Skin epidermis (tissue), 12 donors: ENCODE data around the gene YARS1.
"Not testable (repeated sequence)": the region's sequence is repeated elsewhere in the genome, so short reads cannot be mapped to it uniquely, and the experiment has no call there.

Source experiments
- H3K27ac ChIP-seq, 21 experiments: fragments of 200-600 bp; sonication (generic) in 11 of 21; one replicate each; pipeline ENCODE4 v1.5.0; 2020; ENCODE audit warnings: mild to moderate bottlenecking in 3 of 21, inconsistent platforms in 2 of 21, moderate library complexity in 2 of 21
- H3K4me3 ChIP-seq, 7 experiments: fragments of 200-600 bp; sonication (generic) in 2 of 7; one replicate each; pipeline ENCODE4 v1.5.0; 2020; ENCODE audit warnings: inconsistent platforms in 2 of 7, mild to moderate bottlenecking in 2 of 7, moderate library complexity in 1 of 7

Gene YARS1

DNA sequence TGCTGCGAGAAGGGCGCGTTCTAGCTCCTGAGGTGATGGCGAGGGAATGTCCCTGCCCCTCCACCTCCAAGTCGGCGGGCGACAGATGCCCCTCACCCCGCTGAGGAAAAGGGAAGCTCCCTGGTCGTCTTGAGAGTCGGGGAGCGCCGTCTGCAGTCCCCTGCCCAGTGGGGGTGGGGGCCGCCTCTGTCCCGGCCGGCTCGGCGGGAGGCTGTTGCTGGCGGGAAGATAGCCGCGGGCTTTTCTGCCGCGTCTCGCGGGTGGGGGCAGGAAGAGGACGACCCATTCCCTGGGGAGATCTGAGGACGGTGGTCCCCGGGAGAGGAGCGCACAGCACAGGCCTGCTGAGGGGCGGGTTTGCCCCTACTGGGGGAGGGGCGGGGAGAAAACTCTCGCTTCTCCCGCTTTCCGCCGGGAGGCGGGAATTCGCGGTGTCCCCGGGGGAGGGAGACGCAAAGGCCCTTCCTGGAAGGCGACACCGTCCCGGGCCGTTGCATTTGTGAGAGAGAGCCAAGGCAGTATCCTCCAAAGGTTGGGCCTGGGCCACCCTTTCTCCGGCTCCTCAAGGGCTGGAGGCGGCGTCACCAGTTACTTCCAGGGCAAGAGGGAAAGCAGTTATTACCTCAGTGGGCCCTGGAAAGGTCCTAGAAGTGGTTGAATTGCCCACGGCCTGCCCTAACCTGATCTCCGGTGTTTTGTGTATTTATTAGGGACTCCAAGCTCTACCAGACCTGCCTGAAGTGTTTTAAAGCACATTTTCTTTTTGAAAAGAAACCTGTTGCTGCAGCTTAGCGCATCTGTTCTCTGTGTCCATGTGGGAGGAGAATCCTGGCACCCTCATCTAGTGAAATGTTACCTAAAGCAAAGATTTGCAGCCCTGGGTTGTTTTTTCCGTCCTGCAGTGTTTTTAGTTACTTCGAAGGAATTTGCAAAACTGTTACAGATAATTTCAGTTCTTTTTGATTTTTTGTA, 943 bp upstream of the YARS1 start:
- peak overlapping the region; percentile 83 to 99 (median 88) for H3K4me3 ChIP-seq
- peak overlapping the region; percentile 85 to 99 (median 95) for H3K27ac ChIP-seq

DNA sequence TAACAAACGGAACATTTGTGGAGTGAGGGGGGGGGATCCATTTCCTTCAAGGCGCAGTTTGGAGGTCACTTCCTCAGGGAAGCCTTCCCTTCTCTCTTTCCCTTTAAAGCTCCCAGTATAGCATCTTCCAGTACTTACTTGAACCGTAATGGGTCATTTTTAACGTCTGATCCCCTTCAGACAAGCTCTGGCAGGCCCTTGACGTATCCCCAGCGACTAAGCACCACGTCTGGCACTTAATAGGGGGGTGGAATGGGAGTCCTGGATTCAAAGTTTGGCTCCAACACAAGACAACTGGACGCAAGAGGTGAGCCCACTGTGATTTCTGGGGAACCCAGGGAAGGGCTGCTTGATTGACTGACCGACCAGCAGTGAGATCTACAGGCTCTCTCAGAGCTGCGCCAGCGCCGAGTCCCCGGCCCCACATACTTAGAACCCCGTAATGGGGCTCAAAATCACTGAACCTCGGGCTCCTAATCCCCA, 441 bp downstream of the YARS1 start:
- H3K4me3 ChIP-seq, result peak overlapping the region; percentile 83 to 99 (median 88)
- peak overlapping the region; percentile 85 to 99 (median 95) for H3K27ac ChIP-seq

DNA sequence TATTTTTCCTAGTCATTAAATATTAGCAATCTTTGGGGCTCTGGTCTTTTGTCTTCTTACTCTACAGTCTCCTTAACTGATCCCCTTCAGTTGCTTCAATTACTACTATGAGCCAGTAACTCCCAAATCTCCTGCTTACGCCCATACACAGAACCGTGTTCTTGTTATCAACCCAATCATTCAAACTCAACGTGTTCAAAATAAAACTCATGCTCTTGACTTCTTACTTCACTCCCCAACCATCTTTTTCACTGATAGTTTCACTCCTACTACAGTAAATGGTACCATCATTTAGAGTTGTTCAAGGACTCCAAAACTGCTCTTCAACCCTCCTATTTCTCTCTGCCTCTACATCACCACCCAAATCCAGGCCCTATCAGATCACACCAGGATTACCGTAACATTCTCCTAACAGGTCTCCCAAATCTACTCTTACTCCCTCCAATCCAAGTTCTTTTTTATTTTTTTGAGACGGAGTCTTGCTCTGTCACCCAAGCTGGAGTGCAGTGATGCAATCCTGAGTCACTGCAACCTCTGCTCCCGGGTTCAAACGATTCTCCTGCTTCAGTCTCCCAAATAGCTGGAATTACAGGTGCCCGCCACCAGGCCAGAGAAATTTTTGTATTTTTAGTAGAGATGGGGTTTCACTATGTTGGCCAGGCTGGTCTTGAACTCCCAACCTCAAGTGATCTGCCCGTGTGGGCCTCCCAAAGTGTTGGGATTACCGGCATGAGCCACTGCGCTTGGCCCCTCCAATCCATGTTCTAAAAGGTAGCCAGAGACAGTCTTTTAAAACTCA, 3.0 kb downstream of the YARS1 start:
- no peak overlapping the region for H3K27ac ChIP-seq
- H3K4me3 ChIP-seq, result no peak overlapping the region

DNA sequence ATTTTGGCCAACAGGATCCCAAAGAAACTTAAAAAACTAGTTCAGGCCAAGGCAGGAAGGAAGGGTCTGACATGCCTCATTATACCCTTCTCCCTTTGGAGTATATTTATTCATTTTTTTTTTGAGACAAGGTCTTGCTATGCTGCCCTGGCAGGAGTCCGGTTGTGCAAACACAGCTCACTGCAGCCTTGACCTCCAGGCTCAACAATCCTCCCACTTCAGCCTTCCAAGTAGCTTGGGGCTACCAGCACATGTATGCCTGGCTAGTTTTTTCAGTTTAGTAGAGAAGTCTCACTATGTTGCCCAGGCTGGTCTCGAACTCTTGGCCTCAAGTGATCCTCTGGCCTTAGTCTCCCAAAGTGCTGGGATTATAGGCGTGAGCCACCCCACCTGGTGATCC, 5.2 kb downstream of the YARS1 start:
- Histone ChIP-seq H3K4me3 (no peak overlapping the region), H3K27ac (no peak overlapping the region)

DNA sequence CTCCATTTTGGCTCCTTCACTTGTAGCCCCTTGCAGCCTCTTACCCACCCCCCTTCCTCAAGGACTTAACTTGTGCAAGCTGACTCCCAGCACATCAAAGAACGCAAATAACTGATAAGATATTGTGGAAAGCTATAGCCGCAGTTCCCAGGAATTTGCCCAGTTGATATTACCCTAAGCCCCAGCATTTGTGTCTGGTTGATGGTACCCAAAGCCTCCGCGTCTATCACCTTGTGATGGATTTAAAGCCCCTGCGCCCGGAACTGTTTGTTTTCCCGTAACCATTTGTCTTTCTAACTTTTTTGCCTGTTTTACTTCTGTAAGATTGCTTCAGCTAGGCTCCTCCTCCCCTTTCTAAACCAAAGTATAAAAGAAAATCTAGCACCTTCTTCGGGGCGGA, 5.9 kb downstream of the YARS1 start:
- Histone ChIP-seq H3K4me3 (no peak overlapping the region), H3K27ac (no peak overlapping the region)

DNA sequence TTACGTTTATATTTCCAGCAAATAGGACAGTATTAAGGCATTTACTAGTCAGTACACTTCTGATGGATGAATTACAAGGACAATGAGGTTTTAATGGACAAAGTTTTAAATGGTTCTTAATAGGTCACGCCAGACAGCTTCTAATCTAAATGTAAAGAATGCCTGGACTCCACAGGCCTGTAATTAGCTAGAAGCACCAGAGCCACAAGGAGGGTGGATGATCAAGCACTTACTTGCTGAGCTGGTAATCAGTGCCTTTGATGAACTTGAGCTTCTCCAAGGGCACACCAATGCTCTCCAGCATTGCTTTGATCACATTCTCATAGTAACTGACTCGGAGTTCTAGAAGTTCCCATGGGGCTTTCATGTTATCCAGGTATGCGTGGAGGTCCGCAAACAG, 6.8 kb downstream of the YARS1 start:
- Histone ChIP-seq H3K27ac (no peak overlapping the region), H3K4me3 (no peak overlapping the region)

DNA sequence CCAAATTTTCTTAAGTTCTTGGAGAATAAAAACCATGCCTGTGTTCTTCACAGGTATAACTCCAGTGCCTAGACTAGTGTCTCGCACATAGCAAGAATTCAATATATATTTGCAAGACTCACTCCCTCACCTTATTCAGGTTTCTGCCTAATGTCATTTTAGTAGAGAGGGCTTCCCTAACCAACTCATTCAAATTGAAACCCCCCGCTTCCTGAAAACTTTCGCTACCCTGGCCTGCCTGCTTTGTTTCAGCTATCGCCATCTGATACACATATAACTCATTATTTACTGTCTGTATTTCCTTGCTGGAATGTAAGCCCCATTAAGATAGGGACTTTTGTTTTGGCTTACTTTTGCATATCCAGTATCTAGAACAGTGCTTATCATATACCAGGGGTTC, 8.6 kb downstream of the YARS1 start:
- Histone ChIP-seq H3K27ac (no peak overlapping the region), H3K4me3 (no peak overlapping the region)

DNA sequence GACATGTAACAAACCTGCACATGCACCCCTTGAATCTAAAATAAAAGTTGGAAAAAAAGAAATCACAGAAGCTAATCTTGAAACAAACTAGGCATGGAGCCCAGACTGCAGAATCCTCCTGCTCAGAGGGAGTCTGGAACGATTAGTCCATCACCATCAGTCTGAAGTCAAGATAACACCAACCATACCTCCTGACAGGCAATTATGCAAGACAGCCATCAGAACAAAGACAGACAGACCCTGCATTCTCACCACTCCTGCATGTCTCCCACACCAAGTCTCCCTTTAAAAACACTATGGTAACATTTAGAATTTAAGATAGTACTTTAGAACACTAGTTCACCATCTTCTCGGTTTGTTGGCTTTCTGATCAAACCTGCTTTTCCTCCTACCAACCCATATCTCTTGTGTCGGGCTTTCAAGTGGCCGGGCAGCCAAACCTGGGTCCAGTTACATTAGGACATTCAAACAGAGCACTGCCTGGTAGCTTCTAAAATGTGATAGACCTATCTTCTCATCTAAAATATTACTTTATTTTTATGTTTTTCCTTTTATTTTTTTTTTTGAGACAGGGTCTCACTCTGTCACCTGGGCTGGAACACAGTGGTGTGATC, 10.1 kb downstream of the YARS1 start:
- no peak overlapping the region for H3K27ac ChIP-seq
- no peak overlapping the region for H3K4me3 ChIP-seq

DNA sequence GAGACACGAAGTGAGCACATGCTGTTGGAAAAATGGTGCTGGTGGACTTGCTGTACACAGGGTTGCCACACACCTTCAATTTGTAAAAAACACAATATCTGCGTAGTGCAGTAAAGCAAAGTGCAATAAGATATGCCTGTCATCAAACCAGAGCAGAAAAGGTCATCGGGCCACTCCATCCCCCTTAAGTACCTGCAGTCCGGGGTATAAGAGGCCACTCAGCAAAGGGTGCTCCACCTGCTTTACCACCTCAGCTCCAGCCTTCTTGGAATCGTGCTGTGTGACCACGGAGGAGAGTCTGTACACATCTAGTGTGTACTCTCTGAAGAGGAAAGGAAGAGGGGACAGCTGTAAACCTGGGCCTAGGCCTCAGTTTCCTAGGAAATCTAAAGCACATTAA, 10.9 kb downstream of the YARS1 start:
- Histone ChIP-seq H3K4me3 (no peak overlapping the region), H3K27ac (no peak overlapping the region)

DNA sequence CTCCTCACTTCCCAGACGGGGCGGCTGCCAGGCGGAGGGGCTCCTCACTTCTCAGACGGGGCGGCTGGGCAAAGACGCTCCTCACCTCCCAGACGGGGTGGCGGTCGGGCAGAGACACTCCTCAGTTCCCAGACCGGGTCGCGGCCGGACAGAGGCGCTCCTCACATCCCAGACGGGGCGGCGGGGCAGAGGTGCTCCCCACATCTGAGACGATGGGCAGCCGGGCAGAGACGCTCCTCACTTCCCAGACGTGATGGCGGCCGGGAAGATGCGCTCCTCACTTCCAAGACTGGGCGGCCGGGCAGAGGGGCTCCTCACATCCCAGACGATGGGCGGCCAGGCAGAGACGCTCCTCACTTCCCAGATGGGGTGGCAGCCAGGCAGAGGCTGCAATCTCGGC, 12.7 kb downstream of the YARS1 start:
- H3K4me3 ChIP-seq, H3K27ac ChIP-seq: not testable (repeated sequence)

DNA sequence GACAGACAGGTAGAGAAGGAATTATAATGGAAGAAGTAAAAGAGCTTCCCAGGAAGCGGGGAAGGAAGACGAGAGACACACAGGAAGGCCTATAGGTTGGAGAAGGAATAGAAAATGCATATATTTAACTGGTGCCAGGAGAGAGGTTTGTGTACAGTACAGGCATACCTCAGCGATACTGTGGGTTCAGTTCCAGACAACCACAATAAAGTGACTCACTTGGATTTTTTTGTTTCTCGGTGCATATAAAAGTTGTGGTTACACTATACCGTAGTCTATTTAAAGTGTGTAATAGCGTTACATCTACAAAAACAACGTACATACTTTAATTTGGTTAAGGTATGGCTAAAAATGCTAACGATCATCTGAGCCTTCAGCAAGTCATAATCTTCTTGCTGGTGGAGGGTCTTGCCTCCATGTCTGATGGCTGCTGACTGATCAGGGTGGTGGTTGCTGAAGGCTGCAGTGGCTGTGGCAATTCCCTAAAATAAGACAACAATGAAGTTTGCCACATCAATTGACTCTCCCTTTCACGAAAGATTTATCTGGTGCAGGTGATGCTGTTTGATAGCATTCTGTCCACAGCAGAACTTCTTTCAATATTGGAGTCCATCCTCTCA, 16.0 kb downstream of the YARS1 start:
- H3K4me3 ChIP-seq, result no peak overlapping the region
- H3K27ac ChIP-seq, result peak overlapping the region in 4 of 21 experiments; percentile 11 to 70 (median 53)

DNA sequence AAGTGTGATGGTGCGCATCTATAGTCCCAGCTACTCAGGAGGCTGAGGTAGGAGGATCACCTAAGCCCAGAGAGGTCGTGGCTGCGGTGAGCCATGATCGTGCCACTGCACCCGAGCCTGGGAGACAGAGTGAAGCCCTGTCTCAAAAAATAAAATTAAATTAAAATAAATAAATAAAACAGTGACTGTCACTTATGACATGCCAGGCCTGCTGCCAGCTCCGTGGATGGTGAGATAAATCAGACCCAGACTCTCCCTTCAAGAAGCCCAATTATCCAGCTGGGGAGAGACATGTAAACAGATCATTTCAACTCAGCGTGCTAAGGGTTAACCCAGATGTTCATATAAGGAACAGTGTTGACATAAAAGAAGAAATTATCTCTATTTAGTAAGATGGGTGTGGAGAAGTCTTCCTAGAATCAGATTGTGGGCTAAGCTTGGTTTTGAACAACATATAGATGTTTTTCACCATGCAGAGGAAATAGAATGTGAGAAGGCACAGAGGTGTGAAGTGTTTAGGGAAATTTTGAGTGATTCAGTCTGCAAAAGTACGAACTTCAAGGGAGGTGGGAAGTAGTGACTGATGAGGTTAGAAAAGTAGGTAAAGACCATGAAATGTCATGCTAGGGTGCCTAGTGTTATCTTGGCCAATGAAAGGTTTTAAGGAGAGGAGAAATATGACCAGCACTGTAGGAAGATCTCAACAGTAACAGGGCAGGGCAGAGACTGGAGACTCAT, 18.3 kb downstream of the YARS1 start:
- H3K27ac ChIP-seq, result peak overlapping the region in 8 of 21 experiments; percentile 12 to 70 (median 39)

DNA sequence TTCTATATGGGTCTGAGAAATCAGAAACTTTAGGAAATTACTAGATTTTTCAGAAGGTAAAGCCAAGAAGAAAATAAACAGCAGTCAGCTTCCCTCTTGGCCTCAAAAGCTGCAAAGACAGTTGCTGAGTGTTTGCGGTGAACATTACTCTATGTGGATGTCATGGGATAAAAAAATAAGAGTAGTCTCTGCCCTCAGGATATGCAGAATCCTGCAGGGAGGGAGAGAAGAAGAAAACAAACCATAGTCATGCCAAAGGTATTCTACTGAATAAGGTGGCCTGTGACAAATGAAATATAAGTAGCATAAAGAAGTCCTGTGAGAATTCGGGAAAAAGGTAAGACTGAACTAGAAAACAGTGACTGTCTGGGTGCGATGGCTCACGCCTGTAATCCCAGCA, 19.0 kb downstream of the YARS1 start:
- Histone ChIP-seq H3K27ac (peak overlapping the region in 8 of 21 experiments; percentile 4 to 70 (median 26)), H3K4me3 (no peak overlapping the region)

More for the DNA sequence above, 18.3 kb downstream of the YARS1 start:
- H3K4me3 ChIP-seq, result no peak overlapping the region

DNA sequence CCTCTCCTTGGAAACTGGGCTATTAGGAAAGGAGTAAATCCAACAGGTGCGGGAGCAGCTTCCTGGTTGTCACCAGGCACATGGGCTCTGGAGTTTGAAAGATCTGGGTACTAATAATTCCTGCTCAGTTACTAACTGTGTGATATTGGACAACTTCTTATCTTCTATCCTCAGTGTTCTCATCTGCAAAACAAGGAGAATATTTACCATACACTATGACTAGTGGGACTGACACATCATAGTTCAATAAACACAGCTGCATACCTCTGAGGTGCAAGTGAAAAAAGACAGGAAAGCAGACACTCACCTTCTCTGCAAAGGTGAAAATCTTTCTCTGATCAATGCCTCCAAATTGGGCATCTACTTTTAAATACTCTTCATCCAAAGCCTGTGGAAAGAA, 19.7 kb downstream of the YARS1 start:
- Histone ChIP-seq H3K27ac (peak overlapping the region in 6 of 21 experiments; percentile 4 to 70 (median 38)), H3K4me3 (no peak overlapping the region)

DNA sequence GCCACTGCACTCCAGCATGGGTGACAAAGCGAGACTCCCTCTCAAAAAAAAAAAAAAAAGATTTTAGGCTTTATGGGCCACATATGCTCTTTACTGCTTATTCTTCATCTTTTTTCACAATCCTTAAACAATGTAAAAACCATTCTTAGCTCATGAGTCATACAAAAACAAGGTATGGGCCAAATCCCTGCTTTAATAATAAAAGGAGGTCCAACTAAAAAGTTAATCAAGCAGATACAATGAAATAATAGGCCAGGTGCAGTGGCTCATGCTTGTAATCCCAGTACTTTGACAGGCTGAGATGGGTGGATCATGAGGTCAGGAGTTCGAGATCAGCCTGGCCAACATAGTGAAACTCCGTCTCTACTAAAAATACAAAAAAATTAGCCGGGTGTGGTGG, 21.4 kb downstream of the YARS1 start:
- H3K27ac ChIP-seq, result not testable (repeated sequence)

DNA sequence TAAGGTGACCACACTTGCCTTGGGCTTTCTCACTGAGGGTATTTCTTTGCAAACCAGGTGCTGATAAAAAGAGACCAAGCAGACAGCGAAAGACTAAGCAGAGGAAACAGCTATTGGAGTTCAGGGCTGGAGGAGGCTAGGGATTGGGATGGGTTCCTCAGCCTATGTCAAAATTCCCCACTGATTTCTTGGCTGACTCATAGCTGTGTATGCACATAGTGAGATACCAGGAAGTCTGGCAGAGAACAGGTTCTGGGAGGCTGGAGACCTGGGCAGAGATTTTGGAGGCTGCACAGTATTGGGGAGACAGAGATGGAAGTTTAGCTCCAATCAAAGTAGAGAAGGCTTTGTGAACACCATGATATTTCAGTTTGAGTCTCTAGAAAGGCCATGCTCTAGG, 25.3 kb downstream of the YARS1 start:
- H3K27ac ChIP-seq, result peak overlapping the region in 1 of 21 experiments; percentile 36
- H3K4me3 ChIP-seq, result no peak overlapping the region

More for the DNA sequence above, 21.4 kb downstream of the YARS1 start:
- H3K4me3 ChIP-seq, result not testable (repeated sequence)

DNA sequence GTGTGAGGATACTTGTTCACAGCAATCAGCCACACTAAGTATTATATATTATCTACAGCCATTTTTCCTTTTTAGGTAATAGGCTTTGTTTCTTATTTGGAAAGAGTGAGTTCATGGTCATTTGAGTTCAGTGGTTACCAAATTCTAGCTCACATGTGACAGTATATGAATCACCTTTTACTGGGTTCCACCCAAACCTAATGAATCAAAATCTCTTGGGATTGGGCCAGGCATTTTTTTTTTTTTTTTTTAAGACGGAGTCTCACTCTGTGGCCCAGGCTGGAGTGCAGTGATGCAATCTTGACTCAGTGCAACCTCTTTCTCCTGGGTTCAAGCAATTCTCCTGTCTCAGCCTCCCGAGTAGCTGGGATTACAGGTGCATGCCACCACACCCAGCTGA, 27.8 kb downstream of the YARS1 start:
- H3K27ac ChIP-seq, result peak overlapping the region in 5 of 21 experiments; percentile 7 to 28 (median 26)
- H3K4me3 ChIP-seq, result not testable (repeated sequence)

DNA sequence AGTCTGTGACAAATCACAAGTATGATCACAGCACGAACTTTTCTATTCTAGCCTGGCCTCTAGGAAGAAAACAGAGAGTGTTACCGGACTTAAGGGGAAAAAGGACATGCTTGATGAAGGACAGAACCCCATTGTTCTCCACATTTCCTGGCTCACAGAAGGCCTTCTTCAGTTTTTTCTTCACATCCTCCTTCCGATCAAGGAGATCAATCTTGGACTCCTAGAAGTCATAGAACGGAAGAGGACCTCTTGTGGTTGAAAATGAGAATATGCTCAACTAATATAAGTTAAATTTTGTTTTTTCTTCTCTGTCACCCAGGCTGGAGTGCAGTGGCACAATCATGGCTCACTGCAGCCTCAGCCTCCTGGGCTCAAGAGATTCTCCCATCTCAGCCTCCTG, 30.3 kb downstream of the YARS1 start:
- H3K27ac ChIP-seq, result peak overlapping the region in 1 of 21 experiments; percentile 8
- H3K4me3 ChIP-seq, result no peak overlapping the region

DNA sequence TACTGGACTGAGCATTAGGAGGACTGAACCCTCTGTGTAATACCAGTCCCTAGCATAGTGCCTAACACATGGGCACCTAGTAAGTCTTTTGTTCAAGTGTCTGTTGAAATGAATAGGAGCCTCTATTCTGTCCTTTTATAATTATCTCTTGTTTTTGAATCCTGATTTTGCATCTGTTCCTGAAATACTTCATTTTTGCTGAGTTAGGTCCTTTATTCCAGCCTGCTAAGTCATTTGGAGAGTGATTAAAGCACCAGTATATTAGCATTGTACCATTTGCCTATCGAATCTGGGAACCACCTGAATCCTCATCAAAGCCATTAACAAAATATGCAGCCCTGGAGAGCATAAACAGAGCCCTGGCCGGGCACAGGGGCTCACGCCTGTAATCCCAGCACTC, 32.3 kb downstream of the YARS1 start:
- Histone ChIP-seq H3K27ac (no peak overlapping the region), H3K4me3 (no peak overlapping the region)
